PC-9 (cell line): ENCODE results near the gene AP3S1. TPM values are rescaled to one million over a fixed set of nuclear protein-coding genes. Genes with fewer than 3 reads are reported as not detected.

Experiments
- BruUV-seq: library from RNA; stranded (reverse); fragments of 400-500 nt; replicated peaks from 2 replicates; lab custom pipeline; 2021; lab: Mats Ljungman, UMichigan
- CTCF ChIA-PET: fragments of 300-600 bp; sonication (Branson Sonifier 250); formaldehyde crosslinking; loops from one replicate; lab custom pipeline; 2022; ENCODE audit warnings: antibody characterized with exemption; lab: Charles Lee
- POLR2A ChIA-PET: fragments of 300-600 bp; sonication (Branson Sonifier 250); formaldehyde crosslinking; loops from one replicate; lab custom pipeline; 2022; ENCODE audit warnings: antibody characterized with exemption; ENCODE audit not compliant: unreplicated experiment; lab: Charles Lee
- DNase-seq, 2 experiments: peaks; one replicate each; pipeline versions ENCODE4 v3.0.0 to v3.0.0-alpha.2; 2015 to 2022; ENCODE audit warnings: mixed read lengths in 1 of 2
- H2AFZ ChIP-seq: fragments of 200-600 bp; sonication (generic); 2 replicates; pipeline ENCODE4 v1.8.1; 2017; ENCODE audit warnings: antibody characterized with exemption
- H3F3A ChIP-seq: fragments of 200-600 bp; sonication (generic); 2 replicates; pipeline ENCODE4 v1.8.1; 2017; ENCODE audit warnings: antibody characterized with exemption, mild to moderate bottlenecking, low read depth; ENCODE audit not compliant: insufficient read depth
- H3K27ac ChIP-seq: fragments of 200-600 bp; sonication (generic); 2 replicates; pipeline ENCODE4 v1.6.1; 2016; ENCODE audit warnings: mixed run types
- H3K27me3 ChIP-seq: fragments of 200-600 bp; sonication (generic); 2 replicates; pipeline ENCODE4 v1.6.1; 2016; ENCODE audit warnings: low read depth, mixed run types; ENCODE audit not compliant: insufficient read depth
- H3K36me3 ChIP-seq: fragments of 200-600 bp; sonication (generic); 2 replicates; pipeline ENCODE4 v1.6.1; 2016; ENCODE audit warnings: low read depth, mixed run types
- H3K4me1 ChIP-seq: fragments of 200-600 bp; sonication (generic); replicated peaks from 2 replicates; pipeline ENCODE4 v1.6.1; 2016; ENCODE audit warnings: mixed run types; ENCODE audit not compliant: insufficient read depth
- H3K4me2 ChIP-seq: fragments of 200-600 bp; sonication (generic); 2 replicates; pipeline ENCODE4 v1.6.1; 2017; ENCODE audit warnings: mixed run types
- H3K4me3 ChIP-seq: fragments of 200-600 bp; sonication (generic); 2 replicates; pipeline ENCODE4 v1.6.1; 2016; ENCODE audit warnings: mixed run types
- H3K79me2 ChIP-seq: fragments of 200-600 bp; sonication (generic); 2 replicates; pipeline ENCODE4 v1.6.1; 2017; ENCODE audit warnings: low read depth, mixed run types
- H3K9me2 ChIP-seq: fragments of 200-600 bp; sonication (generic); 2 replicates; pipeline ENCODE4 v1.8.1; 2017; ENCODE audit warnings: mild to moderate bottlenecking; ENCODE audit not compliant: insufficient read depth
- H3K9me3 ChIP-seq: fragments of 200-600 bp; sonication (generic); 2 replicates; pipeline ENCODE4 v1.8.1; 2016; ENCODE audit warnings: low read depth; ENCODE audit not compliant: insufficient read depth
- H4K20me1 ChIP-seq: fragments of 200-600 bp; sonication (generic); 2 replicates; pipeline ENCODE4 v1.8.1; 2017; ENCODE audit not compliant: insufficient read depth
- CTCF ChIP-seq: fragments of 200-600 bp; sonication (generic); conservative IDR thresholded peaks from 2 replicates; pipeline ENCODE4 v1.6.1; 2017; ENCODE audit warnings: mixed run types, antibody characterized with exemption, mild to moderate bottlenecking, moderate library complexity
- EZH2 ChIP-seq: fragments of 200-600 bp; sonication (generic); IDR thresholded peaks from 2 replicates; pipeline ENCODE4 v1.8.0; 2017; ENCODE audit warnings: antibody characterized with exemption, low read depth
- intact Hi-C: fragments of 100-400 bp; cut with micrococcal nuclease; formaldehyde crosslinking; loops from one replicate; pipeline ENCODE4 v1.10.0; 2022; ENCODE audit not compliant: unreplicated experiment
- total RNA-seq: library from RNA; stranded (reverse); gene quantifications from 2 replicates; pipeline ENCODE4 v1.2.3, GENCODE V29; 2021

The AP3S1 gene
- total RNA-seq, 1 experiment from 2014 or later = 49.1 TPM

- Histone ChIP-seq H3K27me3 (no peaks in the 10 kb centered on the region), H3K4me1 (peaks cover 16% of the 10 kb centered on the region), H3K9me2 (no peaks in the 10 kb centered on the region), H3K79me2 (no peaks in the 10 kb centered on the region), H3K9me3 (no peaks in the 10 kb centered on the region), H3K4me3 (no peak overlapping the region), H4K20me1 (peaks cover 12% of the 10 kb centered on the region), H2AFZ (no peak overlapping the region), H3F3A (peaks cover 8% of the 10 kb centered on the region; the same call in 1 of the 2 replicates), H3K27ac (no peak overlapping the region), H3K4me2 (no peak overlapping the region), H3K36me3 (no peaks in the 10 kb centered on the region)
- BruUV-seq = no TSS peak
- intact Hi-C loops = no loop called here
- DNase-seq = no peak
- POLR2A ChIA-PET = no interaction called here
- TF ChIP-seq EZH2 = no peak
- no peak for TF ChIP-seq CTCF
- CTCF ChIA-PET = no interaction called here
Measured at GRCh38 chr5:115869256-115869795, 27.6 kb downstream of the AP3S1 start.

- no peak for DNase-seq
- H3K9me3 ChIP-seq = no peaks in the 10 kb centered on the region
- no peak overlapping the region for H3K4me2 ChIP-seq
- no peak for TF ChIP-seq CTCF
- no peak for TF ChIP-seq EZH2
- intact Hi-C loops = no loop called here
- no TSS peak for BruUV-seq
- no peaks in the 10 kb centered on the region for H3K79me2 ChIP-seq
- no peaks in the 10 kb centered on the region for H3K27me3 ChIP-seq
- peaks cover 8% of the 10 kb centered on the region; the same call in 1 of the 2 replicates for H3F3A ChIP-seq
- H3K4me1 ChIP-seq = peaks cover 16% of the 10 kb centered on the region
- no peaks in the 10 kb centered on the region for H3K9me2 ChIP-seq
- no peak overlapping the region for H3K27ac ChIP-seq
- H3K4me3 ChIP-seq = no peak overlapping the region
- ChIA-PET POLR2A (no interaction called here), CTCF (no interaction called here)
- no peak overlapping the region for H2AFZ ChIP-seq
- H3K36me3 ChIP-seq = no peaks in the 10 kb centered on the region
- H4K20me1 ChIP-seq = peaks cover 6% of the 10 kb centered on the region
Measured at GRCh38 chr5:115872447-115872846, 30.7 kb downstream of the AP3S1 start.

- Histone ChIP-seq H3K9me2 (no peaks in the 10 kb centered on the region), H3K4me2 (peak overlapping the region; percentile 43), H3K79me2 (no peaks in the 10 kb centered on the region), H3K4me1 (peaks cover 16% of the 10 kb centered on the region), H3K36me3 (no peaks in the 10 kb centered on the region), H3K4me3 (no peak overlapping the region), H3F3A (peaks cover 8% of the 10 kb centered on the region; the same call in 1 of the 2 replicates), H3K27me3 (no peaks in the 10 kb centered on the region), H2AFZ (no peak overlapping the region), H3K9me3 (no peaks in the 10 kb centered on the region), H3K27ac (no peak overlapping the region), H4K20me1 (peaks cover 6% of the 10 kb centered on the region)
- no TSS peak for BruUV-seq
- intact Hi-C loops = no loop called here
- TF ChIP-seq CTCF (no peak), EZH2 (no peak)
- ChIA-PET CTCF (no interaction called here), POLR2A (no interaction called here)
- DNase-seq = peak in 1 of 2 experiments; percentile 87
Measured at GRCh38 chr5:115873392-115873791, 31.7 kb downstream of the AP3S1 start.
